NT2/D1 (cell line): ENCODE data around the gene NUDT17.

Experiments used
- SUZ12 ChIP-seq: IDR thresholded peaks from 2 replicates; pipeline ENCODE4 v1.6.1; 2011; ENCODE audit not compliant: insufficient read length, insufficient read depth; ENCODE audit errors: extremely low read depth
- YY1 ChIP-seq: IDR thresholded peaks from 2 replicates; pipeline ENCODE4 v1.6.1; 2011; ENCODE audit not compliant: insufficient read length, insufficient read depth
- ZNF274 ChIP-seq: IDR thresholded peaks from 2 replicates; pipeline ENCODE4 v1.6.1; 2011; ENCODE audit warnings: mild to moderate bottlenecking, low read depth, low read length

DNA sequence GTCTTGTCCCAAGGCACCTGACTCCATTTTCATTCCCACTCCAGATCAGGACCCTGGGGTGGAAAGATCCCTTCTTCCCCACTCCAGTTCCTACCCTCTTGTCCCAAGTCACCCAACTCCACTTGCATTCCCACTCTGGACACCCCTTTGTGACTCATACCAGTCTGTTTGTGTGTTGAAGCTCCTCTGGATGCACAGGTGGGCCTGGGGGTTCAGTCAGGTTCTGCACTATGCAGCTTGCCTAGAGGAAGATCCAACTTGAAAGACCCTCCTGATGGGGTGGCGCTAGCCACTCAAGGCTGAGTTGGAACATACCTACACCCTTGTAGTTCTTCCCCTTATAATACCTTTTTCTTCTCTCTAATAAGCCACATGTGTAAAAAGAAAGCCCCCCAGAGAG lies 50.0 kb downstream of the NUDT17 start:
- TF ChIP-seq YY1 (no peak), ZNF274 (no peak), SUZ12 (no peak)
